ENCODE measurements around the gene GNAO1.

GRCh38 chr16:56265746-56266145 lies 74.5 kb downstream of the GNAO1 start:
- TF ChIP-seq NFRKB (IDR thresholded peaks at IDR 0.05), result no peak
- no peak for TF ChIP-seq PKNOX1 (IDR thresholded peaks at IDR 0.05)
- TF ChIP-seq HDGF (IDR thresholded peaks at IDR 0.05; ENCODE audit: borderline replicate concordance), result no peak
- no peak for TF ChIP-seq FOXM1 (IDR thresholded peaks at IDR 0.05; ENCODE audit: borderline replicate concordance)
- TF ChIP-seq SP1 (IDR thresholded peaks at IDR 0.05), result no peak
- TF ChIP-seq ZNF384 (IDR thresholded peaks at IDR 0.05), result no peak
- TF ChIP-seq FOXA1 (IDR thresholded peaks at IDR 0.05), result no peak
- no peak for TF ChIP-seq BHLHE40 (IDR thresholded peaks at IDR 0.05; ENCODE audit: borderline replicate concordance)
- TF ChIP-seq SUZ12 (IDR thresholded peaks at IDR 0.05), result no peak
- no peak for TF ChIP-seq ARNT (IDR thresholded peaks at IDR 0.05)
